ELR (cell line): ENCODE data around the gene C20orf141.
"Not testable (repeated sequence)": the region's sequence is repeated elsewhere in the genome, so short reads cannot be mapped to it uniquely, and the experiment has no call there.

Experiments used
- DNase-seq: peaks from one replicate; pipeline ENCODE4 v3.0.0-alpha.2; 2015; ENCODE audit warnings: low read depth

C20orf141 gene

DNA sequence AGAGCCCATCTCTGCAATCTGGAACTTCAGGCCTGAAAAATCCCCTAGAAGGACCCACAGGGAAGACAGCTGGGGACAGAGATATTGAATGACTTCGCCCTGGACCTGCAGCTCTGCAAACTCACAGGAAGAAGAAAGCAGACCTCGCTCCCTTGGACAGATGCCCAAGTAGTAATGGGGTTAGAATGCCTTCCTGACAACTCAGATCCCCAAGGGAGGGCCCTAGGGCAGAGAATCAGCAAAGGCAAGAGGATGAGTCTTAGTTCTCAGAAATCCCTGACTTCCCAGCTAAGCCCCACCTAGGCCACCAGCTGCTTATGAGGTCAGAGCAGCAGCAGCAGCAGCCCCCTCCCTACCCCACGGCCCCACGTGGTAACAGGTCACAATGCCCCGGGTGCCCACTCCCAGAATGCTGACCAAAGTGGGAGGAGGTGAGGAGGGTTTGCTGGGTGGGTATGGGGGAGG, at the start of gene C20orf141:
TSS of gene C20orf141 (plus strand) at position 401 of the 465 bp plus-strand sequence. CDS start 198 bp downstream, outside the sequence.
- peak; percentile 99 for DNase-seq

DNA sequence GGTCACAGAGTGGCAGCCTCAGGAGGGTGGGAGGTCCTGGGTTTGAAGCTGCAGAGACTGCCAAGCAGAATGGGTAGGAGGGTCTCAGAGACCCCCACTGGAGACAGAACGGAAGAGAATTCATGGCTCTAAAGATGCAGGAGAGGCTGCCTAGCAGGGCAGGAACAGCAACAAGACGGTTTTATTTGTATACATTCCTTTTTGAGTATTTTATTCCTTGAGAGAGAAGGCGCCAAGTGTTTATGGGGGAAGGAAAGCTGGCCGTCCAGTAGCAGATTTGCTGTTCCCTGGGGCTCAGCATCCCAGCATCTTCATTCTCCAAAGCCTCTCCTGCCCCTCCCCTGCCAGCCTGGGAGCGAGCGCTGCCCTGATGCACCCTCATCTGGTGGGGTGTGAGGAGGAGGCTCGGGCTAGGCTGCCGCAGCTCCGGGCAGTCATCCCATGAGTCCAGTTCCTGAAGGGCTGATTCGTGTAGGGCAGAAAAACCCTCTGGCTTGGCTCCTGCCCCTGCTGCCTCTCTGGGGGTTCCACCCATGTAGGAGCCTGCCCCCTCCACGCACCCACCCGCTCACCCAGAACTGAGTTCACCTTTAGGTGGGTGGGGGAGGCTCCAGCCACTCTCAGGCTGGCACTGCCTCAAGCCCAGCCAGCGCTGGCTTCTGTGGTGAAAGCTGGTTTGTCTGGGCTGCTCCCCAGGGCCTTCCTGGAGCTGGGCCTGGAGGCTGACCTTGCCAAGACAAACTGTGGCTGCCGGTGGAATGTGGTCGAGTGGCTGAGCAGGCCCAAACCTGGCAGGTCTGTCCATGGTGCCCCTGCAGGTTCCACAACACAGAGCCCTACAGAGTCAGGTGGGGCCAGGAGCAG, 46.8 kb upstream of the C20orf141 start:
- DNase-seq = no peak

DNA sequence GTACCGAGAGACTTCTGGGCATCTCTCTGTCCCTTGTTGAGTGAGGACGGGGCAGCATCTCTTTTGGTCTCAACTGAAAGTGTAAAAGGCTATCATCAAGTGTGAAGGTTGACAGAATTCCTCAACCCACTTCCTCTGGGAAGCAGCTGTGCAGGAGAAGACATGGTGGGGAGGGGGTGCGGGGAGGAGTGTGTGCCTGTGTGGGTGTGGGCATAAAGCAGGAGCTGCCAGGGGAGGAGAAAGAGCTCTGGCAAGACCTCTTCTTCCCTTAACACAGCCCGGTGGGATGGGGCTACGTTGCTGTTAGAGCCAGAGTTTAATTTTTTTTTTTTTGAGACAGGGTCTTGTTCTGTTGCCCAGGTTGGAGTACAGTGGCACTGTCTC, 46.2 kb upstream of the C20orf141 start:
- DNase-seq = no peak

- DNase-seq = not testable (repeated sequence)
These were observed 44.7 kb upstream of the C20orf141 start for GRCh38 chr20:2770091-2770490.

- peak; percentile 77 for DNase-seq
These were observed 43.1 kb upstream of the C20orf141 start for GRCh38 chr20:2771631-2772080.

GRCh38 chr20:2773812-2774211, 41.0 kb upstream of the C20orf141 start:
- DNase-seq = no peak

- DNase-seq = peak; percentile 38
These were observed 39.6 kb upstream of the C20orf141 start for GRCh38 chr20:2775139-2775538.

GRCh38 chr20:2778602-2779321, 36.0 kb upstream of the C20orf141 start:
- no peak for DNase-seq

DNA sequence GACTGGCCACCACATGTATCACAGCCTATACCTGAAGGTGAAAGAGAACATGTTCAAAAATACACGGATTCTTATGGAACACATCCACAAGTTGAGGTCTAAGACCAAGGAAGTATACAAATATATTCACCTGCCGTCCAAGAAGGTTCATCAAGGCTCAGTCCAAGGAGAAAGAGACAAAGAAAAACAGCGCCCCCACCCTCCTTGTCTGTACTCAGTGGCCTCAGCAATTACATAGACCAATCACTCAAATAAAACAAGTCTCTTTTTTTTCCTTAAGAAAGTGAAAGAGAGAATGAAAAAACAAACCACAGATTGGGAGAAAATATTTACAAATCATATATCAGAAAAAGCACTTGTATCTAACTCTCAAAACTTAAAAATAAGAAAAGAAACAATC, 33.8 kb upstream of the C20orf141 start:
- no peak for DNase-seq

- no peak for DNase-seq
These were observed 30.8 kb upstream of the C20orf141 start for GRCh38 chr20:2783908-2784566.

GRCh38 chr20:2793471-2793870, 21.3 kb upstream of the C20orf141 start:
- DNase-seq = no peak

DNA sequence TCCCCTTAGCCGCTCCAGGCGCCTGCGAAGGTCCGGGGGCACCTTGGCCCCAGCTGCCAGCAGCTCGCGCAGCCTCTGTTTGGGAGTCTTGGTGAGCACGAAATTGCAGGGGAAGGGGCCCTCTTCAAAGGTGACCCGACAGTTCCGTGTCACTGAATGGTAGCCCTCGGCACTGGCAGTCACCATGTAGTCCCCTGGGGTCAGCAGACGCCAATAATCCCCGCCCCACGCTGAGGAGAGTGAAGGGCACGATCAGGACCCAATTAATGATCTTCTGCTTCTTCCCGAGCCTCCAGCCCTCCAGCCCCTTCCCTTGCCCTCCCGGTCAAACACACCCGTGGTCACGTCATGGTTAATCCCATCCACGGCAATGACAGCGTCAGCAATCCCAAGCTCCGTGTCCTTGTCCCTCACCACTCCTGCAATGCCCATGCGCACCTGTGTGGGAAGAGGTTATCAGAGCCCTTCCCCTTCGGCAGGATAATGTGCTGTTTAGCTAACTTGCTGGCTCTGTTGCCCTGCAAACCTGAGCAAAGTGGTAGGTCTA, 20.5 kb upstream of the C20orf141 start:
- DNase-seq = no peak

DNA sequence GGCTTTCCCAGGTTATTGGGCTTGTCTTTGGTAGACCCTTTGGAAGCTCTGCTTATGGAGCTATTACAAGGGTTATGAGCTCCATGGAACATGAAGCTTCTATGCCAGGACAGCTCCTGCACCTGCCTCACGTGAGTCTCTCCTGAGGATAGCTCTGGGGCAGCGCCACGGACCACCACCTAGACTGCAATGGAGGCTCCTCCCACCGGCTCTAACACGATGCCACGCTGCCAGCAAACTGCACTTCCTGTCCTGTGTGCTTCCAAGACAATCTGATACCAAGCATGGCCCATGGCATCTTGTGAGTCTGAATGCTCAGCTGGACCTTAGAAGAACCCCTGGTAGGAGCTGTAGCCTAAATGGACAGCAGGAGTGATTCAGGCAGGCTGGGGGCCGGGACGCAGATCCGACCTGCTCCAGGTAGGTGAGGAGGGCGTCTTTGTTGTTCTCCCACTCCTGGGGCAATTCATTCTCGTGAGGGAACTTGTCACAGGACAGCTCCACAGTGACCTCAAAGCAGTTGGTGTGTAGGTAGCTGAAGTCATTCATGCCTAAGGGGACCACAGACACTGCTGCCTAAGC, 19.8 kb upstream of the C20orf141 start:
- DNase-seq = no peak

- DNase-seq = no peak
These were observed 19.3 kb upstream of the C20orf141 start for GRCh38 chr20:2795451-2795850.

DNA sequence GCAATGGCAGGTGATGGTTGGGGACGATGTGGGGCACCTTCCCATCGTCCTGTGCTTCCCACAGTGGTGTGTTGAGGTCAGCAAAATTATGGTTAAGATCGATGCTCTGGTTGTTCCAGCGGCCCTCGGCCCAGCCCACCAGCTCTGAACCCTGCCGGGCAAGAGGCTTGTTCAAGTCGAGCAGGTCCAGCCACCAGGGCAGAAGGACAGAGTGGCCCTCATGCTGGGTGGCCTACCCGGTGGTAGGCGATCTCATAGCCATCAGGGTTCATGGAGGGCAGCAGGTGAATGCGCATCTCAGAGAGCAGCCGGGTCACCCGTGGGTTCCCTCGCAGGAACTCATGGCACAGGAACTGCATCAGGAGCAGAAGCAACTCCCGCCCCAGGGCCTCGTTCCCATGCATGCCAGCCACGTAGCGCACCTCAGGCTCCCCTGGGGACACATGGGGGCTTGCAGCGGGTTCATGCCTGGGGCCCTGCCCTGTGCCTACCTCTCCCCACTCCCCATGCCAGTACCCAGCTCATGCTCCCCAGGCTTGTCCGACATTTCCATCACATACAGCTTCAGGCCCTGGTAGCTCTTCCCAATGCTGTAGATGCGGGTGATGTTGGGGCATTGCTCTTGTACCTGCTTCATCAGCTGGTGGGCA, 18.7 kb upstream of the C20orf141 start:
- no peak for DNase-seq

DNA sequence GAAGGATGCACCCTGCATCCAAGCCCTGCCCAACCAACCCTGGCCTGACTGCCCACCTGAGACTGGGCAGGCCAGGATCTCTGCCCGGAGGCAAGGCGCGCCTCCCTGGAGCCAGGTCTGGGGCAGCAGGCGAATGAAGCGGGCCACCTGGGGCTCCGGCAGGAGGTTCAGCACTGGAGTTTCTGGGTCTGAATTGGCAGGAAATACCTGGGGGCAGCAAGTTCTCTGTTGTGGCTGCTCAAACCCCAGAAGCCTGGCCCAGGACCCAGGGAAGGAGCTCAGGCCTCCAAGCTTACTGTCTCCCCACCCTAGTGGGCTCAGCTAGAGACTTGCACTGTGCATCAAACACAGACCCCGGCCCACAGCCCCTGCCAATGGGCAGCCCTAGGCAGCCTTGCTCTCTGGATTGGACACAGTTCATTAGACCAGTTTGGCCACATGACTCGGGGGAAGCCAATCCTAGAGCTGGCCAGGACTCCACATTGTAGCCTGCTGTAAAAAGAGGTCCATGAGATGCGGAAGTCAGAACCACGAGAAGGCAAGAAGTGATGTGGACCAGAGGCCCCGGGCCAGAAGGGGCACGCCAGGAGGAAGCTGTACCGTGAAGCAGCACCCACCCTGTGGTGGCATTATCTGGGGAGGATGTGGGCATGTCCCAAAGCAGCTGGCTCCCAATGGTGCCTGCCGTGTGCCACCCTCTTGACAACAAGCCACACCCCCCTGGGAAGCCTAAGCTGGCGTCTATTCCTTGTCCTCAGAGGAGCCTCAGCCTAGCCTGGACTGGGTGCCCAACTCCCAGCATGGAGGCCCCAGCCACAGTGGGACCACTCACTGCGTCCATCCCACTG, 17.4 kb upstream of the C20orf141 start:
- DNase-seq = no peak

- no peak for DNase-seq
These were observed 16.5 kb upstream of the C20orf141 start for GRCh38 chr20:2798095-2798805.

- DNase-seq = peak; percentile 31
These were observed 16.0 kb upstream of the C20orf141 start for GRCh38 chr20:2798814-2799213.

DNA sequence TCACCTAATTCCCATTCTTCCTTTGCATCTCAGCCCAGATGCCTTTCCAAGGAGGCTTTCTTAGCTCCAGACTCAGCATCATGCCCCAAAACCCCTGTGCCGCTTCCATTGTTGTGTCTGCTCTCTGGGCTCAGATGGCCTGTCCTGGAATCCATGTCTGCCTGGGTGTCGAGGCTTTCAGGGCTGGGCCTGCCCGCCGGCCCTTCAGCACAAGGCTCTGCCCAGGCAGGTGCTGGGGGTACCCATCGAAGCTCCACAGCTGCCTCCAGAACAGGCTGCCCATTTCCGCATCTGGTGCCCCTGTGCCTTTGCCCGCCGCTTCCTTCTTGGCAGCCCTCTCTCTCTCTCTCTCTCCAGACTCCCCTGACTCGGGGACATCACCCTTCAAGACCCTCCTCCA, 15.5 kb upstream of the C20orf141 start:
- no peak for DNase-seq
